Spleen (tissue), 11 donors: ENCODE measurements around the gene WNT2B. TPM values are rescaled to one million over a fixed set of nuclear protein-coding genes. Genes with fewer than 3 reads are reported as not detected.

Source experiments
- DNase-seq: peaks from one replicate; pipeline ENCODE4 v3.0.0-alpha.2; 2020
- H3K27ac ChIP-seq, 8 donors: fragments of 200-600 bp; sonication (generic) in 7 of 8; 1 replicate in 4 of 8; 2 replicates in 4 of 8; pipeline versions ENCODE4 v1.5.0 to v1.8.0; 2016 to 2021; ENCODE audit warnings: inconsistent platforms in 4 of 8, mild to moderate bottlenecking in 4 of 8, moderate library complexity in 1 of 8
- H3K27me3 ChIP-seq, 7 donors: fragments of 200-600 bp; sonication (generic) in 6 of 7; replicated peaks in 1 of 7; 1 replicate in 4 of 7; 2 replicates in 3 of 7; pipeline versions ENCODE4 v1.5.0 to v1.8.0; 2016 to 2021; ENCODE audit warnings: inconsistent platforms in 3 of 7, mild to moderate bottlenecking in 1 of 7
- H3K36me3 ChIP-seq, 6 donors: fragments of 200-600 bp; sonication (generic) in 5 of 6; 1 replicate in 4 of 6; 2 replicates in 2 of 6; pipeline versions ENCODE4 v1.5.0 to v1.8.0; 2016 to 2021; ENCODE audit warnings: inconsistent platforms in 2 of 6
- H3K4me1 ChIP-seq, 6 donors: fragments of 200-600 bp; sonication (generic) in 5 of 6; 1 replicate in 3 of 6; 2 replicates in 3 of 6; pipeline versions ENCODE4 v1.5.0 to v1.8.0; 2016 to 2021; ENCODE audit warnings: inconsistent platforms in 3 of 6
- H3K4me3 ChIP-seq, 8 donors: fragments of 200-600 bp; sonication (generic) in 7 of 8; 1 replicate in 4 of 8; 2 replicates in 4 of 8; pipeline versions ENCODE4 v1.5.0 to v1.8.0; 2016 to 2021; ENCODE audit warnings: inconsistent platforms in 4 of 8, mild to moderate bottlenecking in 4 of 8, moderate library complexity in 2 of 8
- H3K9me3 ChIP-seq, 8 donors: fragments of 200-600 bp; sonication (generic) in 7 of 8; 1 replicate in 4 of 8; 2 replicates in 4 of 8; pipeline versions ENCODE4 v1.5.0 to v1.8.0; 2016 to 2021; ENCODE audit warnings: inconsistent platforms in 4 of 8
- CTCF ChIP-seq, 11 experiments: fragments of 200-600 bp in 7 of 11; fragments of 450-650 bp in 4 of 11; sonication (generic) in 4 of 11; IDR thresholded peaks in 8 of 11; conservative IDR thresholded peaks in 3 of 11; 1 replicate in 7 of 11; 2 replicates in 4 of 11; pipeline versions ENCODE4 v1.4.0 to v1.8.0; 2016 to 2021; ENCODE audit warnings: antibody characterized with exemption in 11 of 11, inconsistent platforms in 4 of 11, mild to moderate bottlenecking in 1 of 11
- POLR2A ChIP-seq, 3 donors: fragments of 450-650 bp; IDR thresholded peaks; one replicate each; pipeline ENCODE4 v1.5.1; 2017; ENCODE audit warnings: antibody characterized with exemption in 3 of 3, mild to moderate bottlenecking in 1 of 3
- POLR2AphosphoS5 ChIP-seq, 3 donors: sonication (generic); formaldehyde crosslinking; IDR thresholded peaks; one replicate each; pipeline ENCODE4 v1.5.1; 2017; ENCODE audit warnings: antibody characterized with exemption in 3 of 3
- WGBS, 5 donors: extraction: QIAGEN DNeasy Blood & Tissue Kit in 3 of 5; methylation state at CpG; one replicate each; pipeline versions ENCODE4 v1.1.5 to v1.1.7; 2013 to 2018; 5-methylcytosine and 5-hydroxymethylcytosine counted together
- intact Hi-C: fragments of 100-400 bp; cut with DNase I; formaldehyde crosslinking; loops from one replicate; pipeline ENCODE4 v1.15.0; 2023; ENCODE audit warnings: low total_unique reads
- polyA plus RNA-seq, 3 donors: library from polyadenylated mRNA; stranded (reverse); fragments of 200-250 nt; gene quantifications; one replicate each; pipeline ENCODE4 v1.2.1, GENCODE V29; 2013
- total RNA-seq, 7 donors: library from RNA; depleted of rRNA in 3 of 7; stranded (reverse); fragments of >200 nt in 3 of 7; fragmentation: NEBNext Ultra II Directional in 4 of 7; extraction: Animal tissue kit (Norgen Biotek cat#: 25700) in 4 of 7; gene quantifications; one replicate each; pipeline versions ENCODE4 v1.1.0 to v1.2.1, GENCODE V29; 2016 to 2021
- donor health status: healthy with polysubstance abuse.
- donor health status: DM: no; HTN: no; CAD: no; lungs with moderate emphysema.
- donor health status: DM: no; HTN: no; CAD: no.
- donor health status: Bipolar disorder and iron deficiency.
- donor health status: healthy.
- donor health status: DM: no; HTN: no; CAD: no.
- donor health status: DM: yes; HTN: yes; CAD: no.

Gene WNT2B
- total and polyA plus RNA-seq, 10 donors = 0.36 to 5.8 (median 1.1) TPM

- Histone ChIP-seq H3K4me3 (no peak overlapping the region), H3K9me3 (no peaks in the 10 kb centered on the region), H3K27ac (no peak overlapping the region), H3K27me3 (no peaks in the 10 kb centered on the region), H3K4me1 (no peaks in the 10 kb centered on the region), H3K36me3 (peaks cover 0 to 51% (median 13%) of the 10 kb centered on the region in 6 donors)
- TF ChIP-seq CTCF (IDR thresholded peaks at IDR 0.05 in 8 of 11, conservative IDR thresholded peaks at IDR 0.05 in 3 of 11) (no peak), POLR2AphosphoS5 (IDR thresholded peaks at IDR 0.05) (no peak), POLR2A (IDR thresholded peaks at IDR 0.05) (no peak)
- intact Hi-C loops = no loop called here
- DNase-seq = no peak
Measured at GRCh38 chr1:112529301-112529700, 20.5 kb downstream of the WNT2B start.

GRCh38 chr1:112530832-112531231 is 22.1 kb downstream of the WNT2B start:
- H3K4me3 ChIP-seq = no peak overlapping the region
- H3K27me3 ChIP-seq = no peaks in the 10 kb centered on the region
- no peak overlapping the region for H3K27ac ChIP-seq
- DNase-seq = no peak
- intact Hi-C loops = no loop called here
- H3K36me3 ChIP-seq = peaks cover 0 to 49% (median 8%) of the 10 kb centered on the region in 6 donors
- no peaks in the 10 kb centered on the region for H3K4me1 ChIP-seq
- H3K9me3 ChIP-seq = no peaks in the 10 kb centered on the region
- TF ChIP-seq POLR2A (IDR thresholded peaks at IDR 0.05) (no peak), POLR2AphosphoS5 (IDR thresholded peaks at IDR 0.05) (no peak), CTCF (IDR thresholded peaks at IDR 0.05 in 8 of 11, conservative IDR thresholded peaks at IDR 0.05 in 3 of 11) (no peak)

GRCh38 chr1:112532064-112532463 is 23.3 kb downstream of the WNT2B start:
- no peak for DNase-seq
- TF ChIP-seq CTCF (IDR thresholded peaks at IDR 0.05 in 8 of 11, conservative IDR thresholded peaks at IDR 0.05 in 3 of 11) = no peak
- TF ChIP-seq POLR2A (IDR thresholded peaks at IDR 0.05) = no peak
- no peak for TF ChIP-seq POLR2AphosphoS5 (IDR thresholded peaks at IDR 0.05)
- intact Hi-C loops = no loop called here
- peaks cover 0 to 43% (median 4%) of the 10 kb centered on the region in 6 donors for H3K36me3 ChIP-seq
- H3K4me1 ChIP-seq = no peaks in the 10 kb centered on the region
- H3K4me3 ChIP-seq = no peak overlapping the region
- 91 to 97% (median 95%) methylated on average over 4 of the region's 4 CpGs for WGBS, 5 donors
- no peaks in the 10 kb centered on the region for H3K27me3 ChIP-seq
- H3K9me3 ChIP-seq = no peaks in the 10 kb centered on the region
- no peak overlapping the region for H3K27ac ChIP-seq

GRCh38 chr1:112533029-112533428 is 24.3 kb downstream of the WNT2B start:
- H3K9me3 ChIP-seq = no peaks in the 10 kb centered on the region
- WGBS, 5 donors = 90 to 97% (median 95%) methylated on average over 6 of the region's 6 CpGs
- no peaks in the 10 kb centered on the region for H3K27me3 ChIP-seq
- intact Hi-C loops = no loop called here
- H3K27ac ChIP-seq = no peak overlapping the region
- no peak for DNase-seq
- no peak for TF ChIP-seq CTCF (IDR thresholded peaks at IDR 0.05 in 8 of 11, conservative IDR thresholded peaks at IDR 0.05 in 3 of 11)
- TF ChIP-seq POLR2AphosphoS5 (IDR thresholded peaks at IDR 0.05) = no peak
- no peak for TF ChIP-seq POLR2A (IDR thresholded peaks at IDR 0.05)
- no peak overlapping the region for H3K4me3 ChIP-seq
- H3K36me3 ChIP-seq = peaks cover 0 to 43% (median under 1%) of the 10 kb centered on the region in 6 donors
- no peaks in the 10 kb centered on the region for H3K4me1 ChIP-seq
